ENCODE data around the gene ERBB2. TPM values are rescaled to one million over a fixed set of nuclear protein-coding genes. Genes with fewer than 3 reads are reported as not detected.

Gene ERBB2
- total and polyA plus RNA-seq, 4 donors: 32.2 to 130 (median 79.5) TPM

DNA sequence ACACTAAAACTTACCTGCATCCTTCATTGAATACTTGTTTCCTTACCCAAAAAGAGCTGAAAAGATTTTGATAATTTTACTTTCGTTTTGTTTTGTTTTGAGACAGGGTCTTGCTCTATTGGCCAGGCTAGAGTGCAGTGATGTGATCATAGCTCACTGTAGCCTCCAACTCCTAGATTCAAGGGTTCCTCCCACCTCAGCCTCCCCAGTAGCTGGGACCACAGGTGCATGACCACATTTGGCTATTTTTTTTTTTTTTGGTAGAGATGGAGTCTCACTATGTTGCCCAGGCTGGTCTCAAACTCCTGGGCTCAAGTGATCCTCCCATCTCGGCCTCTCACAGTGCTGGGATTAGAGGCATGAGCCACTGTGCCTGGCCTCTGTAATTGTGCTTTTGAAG, 44.8 kb upstream of the ERBB2 start:
- no peaks in the 10 kb centered on the region for H3K27me3 ChIP-seq (ENCODE audit: control insufficient read depth in 3 of 3, insufficient read depth in 3 of 3, low read length in 2 of 3)
- TF ChIP-seq, protein P1, sequence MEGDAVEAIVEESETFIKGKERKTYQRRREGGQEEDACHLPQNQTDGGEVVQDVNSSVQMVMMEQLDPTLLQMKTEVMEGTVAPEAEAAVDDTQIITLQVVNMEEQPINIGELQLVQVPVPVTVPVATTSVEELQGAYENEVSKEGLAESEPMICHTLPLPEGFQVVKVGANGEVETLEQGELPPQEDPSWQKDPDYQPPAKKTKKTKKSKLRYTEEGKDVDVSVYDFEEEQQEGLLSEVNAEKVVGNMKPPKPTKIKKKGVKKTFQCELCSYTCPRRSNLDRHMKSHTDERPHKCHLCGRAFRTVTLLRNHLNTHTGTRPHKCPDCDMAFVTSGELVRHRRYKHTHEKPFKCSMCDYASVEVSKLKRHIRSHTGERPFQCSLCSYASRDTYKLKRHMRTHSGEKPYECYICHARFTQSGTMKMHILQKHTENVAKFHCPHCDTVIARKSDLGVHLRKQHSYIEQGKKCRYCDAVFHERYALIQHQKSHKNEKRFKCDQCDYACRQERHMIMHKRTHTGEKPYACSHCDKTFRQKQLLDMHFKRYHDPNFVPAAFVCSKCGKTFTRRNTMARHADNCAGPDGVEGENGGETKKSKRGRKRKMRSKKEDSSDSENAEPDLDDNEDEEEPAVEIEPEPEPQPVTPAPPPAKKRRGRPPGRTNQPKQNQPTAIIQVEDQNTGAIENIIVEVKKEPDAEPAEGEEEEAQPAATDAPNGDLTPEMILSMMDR (IDR thresholded peaks at IDR 0.05; ENCODE audit: control extremely low read depth, extremely low read depth): no peak
- 87 to 96% methylated on average over 2 of the region's 2 CpGs for WGBS, 2 donors
- no peak overlapping the region for H3K9ac ChIP-seq (ENCODE audit: insufficient read depth in 1 of 2, low read length in 2 of 2)
- H3K9me3 ChIP-seq (ENCODE audit: control insufficient read depth in 4 of 4, insufficient read depth in 3 of 4, low read length in 3 of 4): no peaks in the 10 kb centered on the region
- no peak overlapping the region for H3K4me3 ChIP-seq
- DNase-seq (no peak), ATAC-seq (ENCODE audit: insufficient read depth, low FRiP score) (no peak)
- H3K27ac ChIP-seq (ENCODE audit: low read depth in 1 of 2, low read length in 1 of 2): no peak overlapping the region
- peaks cover 0 to 34% (median 11%) of the 10 kb centered on the region in 5 donors for H3K4me1 ChIP-seq (ENCODE audit: control insufficient read depth in 5 of 5, insufficient read depth in 5 of 5, low read length in 5 of 5)
- peaks cover 0 to 26% (median 3%) of the 10 kb centered on the region in 4 donors for H3K36me3 ChIP-seq (ENCODE audit: control insufficient read depth in 4 of 4, insufficient read depth in 4 of 4, low read length in 4 of 4)

DNA sequence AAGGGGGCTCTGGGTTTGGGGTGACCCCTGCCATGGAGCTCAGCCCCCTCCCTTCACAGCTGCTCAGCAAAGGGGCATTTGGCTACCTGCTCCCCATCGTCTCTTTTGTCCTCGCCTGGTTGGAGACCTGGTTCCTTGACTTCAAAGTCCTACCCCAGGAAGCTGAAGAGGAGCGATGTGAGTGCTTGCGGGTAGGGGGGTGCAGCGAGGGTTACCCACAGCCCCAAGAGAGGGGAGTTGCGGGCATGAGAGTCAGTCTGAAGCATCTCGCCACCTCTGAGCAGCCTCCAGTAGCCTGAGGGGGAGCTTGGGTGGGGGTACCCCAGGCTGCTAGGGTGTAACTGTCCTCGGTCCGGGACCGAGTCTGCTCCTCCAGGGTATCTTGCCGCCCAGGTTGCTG, 41.5 kb upstream of the ERBB2 start:
- ATAC-seq (ENCODE audit: insufficient read depth, low FRiP score) (no peak), DNase-seq (no peak)
- WGBS, 2 donors: 95 to 96% methylated on average over 11 of the region's 11 CpGs
- Histone ChIP-seq H3K9me3 (ENCODE audit: control insufficient read depth in 4 of 4, insufficient read depth in 3 of 4, low read length in 3 of 4) (no peaks in the 10 kb centered on the region), H3K9ac (ENCODE audit: insufficient read depth in 1 of 2, low read length in 2 of 2) (no peak overlapping the region), H3K36me3 (ENCODE audit: control insufficient read depth in 4 of 4, insufficient read depth in 4 of 4, low read length in 4 of 4) (peaks cover 0 to 53% (median 7%) of the 10 kb centered on the region in 4 donors), H3K27me3 (ENCODE audit: control insufficient read depth in 3 of 3, insufficient read depth in 3 of 3, low read length in 2 of 3) (no peaks in the 10 kb centered on the region), H3K4me3 (no peak overlapping the region), H3K27ac (ENCODE audit: low read depth in 1 of 2, low read length in 1 of 2) (peak overlapping the region in 1 of 2 donors; percentile 80), H3K4me1 (ENCODE audit: control insufficient read depth in 5 of 5, insufficient read depth in 5 of 5, low read length in 5 of 5) (peaks cover 0 to 47% (median 8%) of the 10 kb centered on the region in 5 donors)
- TF ChIP-seq, protein P1 (IDR thresholded peaks at IDR 0.05; ENCODE audit: control extremely low read depth, extremely low read depth): no peak

DNA sequence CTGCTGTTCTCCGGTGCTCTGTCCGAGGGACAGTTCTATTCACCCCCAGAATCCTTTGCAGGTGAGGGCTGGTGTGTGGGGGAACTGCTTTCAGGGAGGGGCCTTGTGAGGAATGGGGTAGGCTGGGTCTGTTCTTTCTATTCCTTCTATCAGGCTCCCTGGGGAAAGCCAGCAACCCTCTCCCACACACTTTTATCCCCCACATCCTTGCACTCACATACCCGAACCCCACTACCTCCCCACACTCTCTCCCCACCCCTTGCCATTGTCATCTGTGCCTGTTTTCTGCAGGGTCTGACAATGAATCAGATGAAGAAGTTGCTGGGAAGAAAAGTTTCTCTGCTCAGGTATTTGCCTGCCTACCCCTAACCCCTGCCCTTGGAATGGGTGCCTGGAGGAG, 41.1 kb upstream of the ERBB2 start:
- ATAC-seq (ENCODE audit: insufficient read depth, low FRiP score) (no peak), DNase-seq (no peak)
- TF ChIP-seq, protein P1 (IDR thresholded peaks at IDR 0.05; ENCODE audit: control extremely low read depth, extremely low read depth): no peak
- peaks cover 0 to 53% (median 7%) of the 10 kb centered on the region in 4 donors for H3K36me3 ChIP-seq (ENCODE audit: control insufficient read depth in 4 of 4, insufficient read depth in 4 of 4, low read length in 4 of 4)
- H3K27ac ChIP-seq (ENCODE audit: low read depth in 1 of 2, low read length in 1 of 2): peak overlapping the region; percentile 52 to 80
- no peak overlapping the region for H3K4me3 ChIP-seq
- H3K9ac ChIP-seq (ENCODE audit: insufficient read depth in 1 of 2, low read length in 2 of 2): no peak overlapping the region
- no peaks in the 10 kb centered on the region for H3K27me3 ChIP-seq (ENCODE audit: control insufficient read depth in 3 of 3, insufficient read depth in 3 of 3, low read length in 2 of 3)
- no peaks in the 10 kb centered on the region for H3K9me3 ChIP-seq (ENCODE audit: control insufficient read depth in 4 of 4, insufficient read depth in 3 of 4, low read length in 3 of 4)
- H3K4me1 ChIP-seq (ENCODE audit: control insufficient read depth in 5 of 5, insufficient read depth in 5 of 5, low read length in 5 of 5): peaks cover 0 to 44% (median 8%) of the 10 kb centered on the region in 5 donors
- 91 to 93% methylated on average over 3 of the region's 3 CpGs for WGBS, 2 donors

All from lung (tissue), 12 donors.